HG02759 (cell line): ENCODE results near the gene CPNE7.

ENCODE experiments used
- ATAC-seq: cut with Tn5 transposase; IDR thresholded peaks from one replicate; pipeline ENCODE4 v1.9.1; 2021; ENCODE audit warnings: mild to moderate bottlenecking, moderate library complexity; ENCODE audit not compliant: unreplicated experiment

CPNE7 gene

GRCh38 chr16:89602273-89602951, 26.9 kb downstream of the CPNE7 start:
- ATAC-seq, result no peak

GRCh38 chr16:89602952-89603590, 27.5 kb downstream of the CPNE7 start:
- ATAC-seq, result no peak

GRCh38 chr16:89604764-89605163, 29.2 kb downstream of the CPNE7 start:
- no peak for ATAC-seq

GRCh38 chr16:89605186-89605970, 29.8 kb downstream of the CPNE7 start:
- ATAC-seq, result no peak

GRCh38 chr16:89606006-89606405, 30.4 kb downstream of the CPNE7 start:
- ATAC-seq, result no peak

- no peak for ATAC-seq
Measured at GRCh38 chr16:89607453-89607852, 31.9 kb downstream of the CPNE7 start.

- no peak for ATAC-seq
Measured at GRCh38 chr16:89607937-89608740, 32.6 kb downstream of the CPNE7 start.

- ATAC-seq, result no peak
Measured at GRCh38 chr16:89610108-89610453, 34.5 kb downstream of the CPNE7 start.

- no peak for ATAC-seq
Measured at GRCh38 chr16:89612415-89613166, 37.0 kb downstream of the CPNE7 start.

- ATAC-seq, result no peak
Measured at GRCh38 chr16:89613231-89613953, 37.8 kb downstream of the CPNE7 start, which contains the start of gene DPEP1. Gene DPEP1, plus strand, starts transcription at chr16:89613642. Its CDS starts 16,769 bp downstream, at chr16:89630411.

- ATAC-seq, result no peak
Measured at GRCh38 chr16:89613954-89614459, 38.4 kb downstream of the CPNE7 start.

GRCh38 chr16:89615176-89615575, 39.6 kb downstream of the CPNE7 start:
- no peak for ATAC-seq

GRCh38 chr16:89615596-89616090, 40.1 kb downstream of the CPNE7 start:
- no peak for ATAC-seq

GRCh38 chr16:89616623-89617022, 41.1 kb downstream of the CPNE7 start:
- ATAC-seq, result no peak

GRCh38 chr16:89617036-89617435, 41.5 kb downstream of the CPNE7 start:
- ATAC-seq, result no peak

- ATAC-seq, result no peak
Measured at GRCh38 chr16:89618109-89618998, 42.8 kb downstream of the CPNE7 start.

- ATAC-seq, result no peak
Measured at GRCh38 chr16:89619840-89620239, 44.3 kb downstream of the CPNE7 start.

- ATAC-seq, result no peak
Measured at GRCh38 chr16:89620406-89620841, 44.9 kb downstream of the CPNE7 start.
